ENCODE measurements around the gene PSMD14.

GRCh38 chr2:161419638-161420190 lies 111.5 kb downstream of the PSMD14 start:
- TF ChIP-seq CTCF (IDR thresholded peaks at IDR 0.05): no peak
- no peak for TF ChIP-seq POLR2A (IDR thresholded peaks at IDR 0.05)

Data from body of pancreas (tissue), 4 donors.